ENCODE measurements around the gene L3MBTL4.
"Not testable (repeated sequence)": the region's sequence is repeated elsewhere in the genome, so short reads cannot be mapped to it uniquely, and the experiment has no call there.

The L3MBTL4 gene

GRCh38 chr18:6194640-6195039 is 220.1 kb downstream of the L3MBTL4 start:
- DNase-seq (ENCODE audit: low spot score) = no peak

- DNase-seq (ENCODE audit: low spot score) = not testable (repeated sequence)
Observed at GRCh38 chr18:6185782-6186181, 228.9 kb downstream of the L3MBTL4 start.

GRCh38 chr18:6174983-6175745 is 239.5 kb downstream of the L3MBTL4 start:
- no peak for DNase-seq (ENCODE audit: low spot score)

- no peak for DNase-seq (ENCODE audit: low spot score)
Observed at GRCh38 chr18:6170604-6171003, 244.1 kb downstream of the L3MBTL4 start.

- no peak for DNase-seq (ENCODE audit: low spot score)
Observed at GRCh38 chr18:6161549-6161948, 253.2 kb downstream of the L3MBTL4 start.

GRCh38 chr18:6159426-6159825 is 255.3 kb downstream of the L3MBTL4 start:
- no peak for DNase-seq (ENCODE audit: low spot score)

GRCh38 chr18:6158958-6159357 is 255.8 kb downstream of the L3MBTL4 start:
- DNase-seq (ENCODE audit: low spot score) = no peak

GRCh38 chr18:6156446-6156845 is 258.3 kb downstream of the L3MBTL4 start:
- no peak for DNase-seq (ENCODE audit: low spot score)

- no peak for DNase-seq (ENCODE audit: low spot score)
Observed at GRCh38 chr18:6155707-6156106, 259.0 kb downstream of the L3MBTL4 start.

- DNase-seq (ENCODE audit: low spot score) = no peak
Observed at GRCh38 chr18:6150430-6150829, 264.3 kb downstream of the L3MBTL4 start.

GRCh38 chr18:6146307-6146661 is 268.4 kb downstream of the L3MBTL4 start:
- DNase-seq (ENCODE audit: low spot score) = no peak

GRCh38 chr18:6145645-6146306 is 268.9 kb downstream of the L3MBTL4 start:
- DNase-seq (ENCODE audit: low spot score) = no peak

GRCh38 chr18:6139007-6139406 is 275.7 kb downstream of the L3MBTL4 start:
- DNase-seq (ENCODE audit: low spot score) = no peak

- DNase-seq (ENCODE audit: low spot score) = not testable (repeated sequence)
Observed at GRCh38 chr18:6135901-6136300, 278.8 kb downstream of the L3MBTL4 start.

GRCh38 chr18:6135029-6135428 is 279.7 kb downstream of the L3MBTL4 start:
- DNase-seq (ENCODE audit: low spot score) = not testable (repeated sequence)

GRCh38 chr18:6132751-6133368 is 281.9 kb downstream of the L3MBTL4 start:
- no peak for DNase-seq (ENCODE audit: low spot score)

- DNase-seq (ENCODE audit: low spot score) = no peak
Observed at GRCh38 chr18:6120820-6121279, 293.9 kb downstream of the L3MBTL4 start.

GRCh38 chr18:6119761-6120160 is 294.9 kb downstream of the L3MBTL4 start:
- no peak for DNase-seq (ENCODE audit: low spot score)

- no peak for DNase-seq (ENCODE audit: low spot score)
Observed at GRCh38 chr18:6118080-6118479, 296.6 kb downstream of the L3MBTL4 start.

- DNase-seq (ENCODE audit: low spot score) = no peak
Observed at GRCh38 chr18:6115710-6116109, 299.0 kb downstream of the L3MBTL4 start.

GRCh38 chr18:6113650-6114049 is 301.1 kb downstream of the L3MBTL4 start:
- DNase-seq (ENCODE audit: low spot score) = no peak

- no peak for DNase-seq (ENCODE audit: low spot score)
Observed at GRCh38 chr18:6111726-6112125, 303.0 kb downstream of the L3MBTL4 start.

GRCh38 chr18:6109743-6110142 is 305.0 kb downstream of the L3MBTL4 start:
- no peak for DNase-seq (ENCODE audit: low spot score)

Measured in hematopoietic multipotent progenitor cell treated with erythropoietin and hydrocortisone succinate and interleukin-3 and kit ligand, for 15 days (in vitro differentiated cells).